ENCODE measurements around the gene PLXNC1.

PLXNC1 gene

DNA sequence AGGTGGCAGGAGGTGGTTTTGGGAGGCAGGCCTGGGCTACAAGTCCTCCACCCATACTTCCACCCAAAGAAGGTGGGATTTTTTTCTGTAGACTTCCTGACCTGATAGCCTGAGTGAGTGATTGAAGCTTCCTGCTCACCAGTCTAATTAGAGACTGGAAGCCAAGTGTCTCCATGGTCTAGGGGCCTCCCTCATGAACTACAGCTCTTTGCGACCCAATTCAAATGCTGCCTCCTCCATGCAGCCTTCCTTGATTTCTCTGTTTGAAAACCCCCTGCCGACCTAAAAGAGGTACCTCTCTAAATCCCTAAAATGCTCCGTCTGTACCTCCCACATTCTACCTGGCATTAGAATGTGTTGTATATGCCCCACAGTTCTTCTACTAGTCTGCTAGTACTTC is 124.9 kb downstream of the PLXNC1 start:
- Histone ChIP-seq H3K36me3 (ENCODE audit: control insufficient read depth, insufficient read depth, low read length) (peaks cover 9% of the 10 kb centered on the region), H3K4me3 (replicated peaks; ENCODE audit: low read depth, low read length) (no peak overlapping the region), H3K27me3 (replicated peaks; ENCODE audit: control insufficient read depth, insufficient read depth, low read length) (no peaks in the 10 kb centered on the region)
- no peak for DNase-seq (ENCODE audit: extremely low read depth, insufficient read length)
- TF ChIP-seq CTCF (IDR thresholded peaks at IDR 0.05; ENCODE audit: insufficient read depth, low read length, poor library complexity, severe bottlenecking) = no peak

DNA sequence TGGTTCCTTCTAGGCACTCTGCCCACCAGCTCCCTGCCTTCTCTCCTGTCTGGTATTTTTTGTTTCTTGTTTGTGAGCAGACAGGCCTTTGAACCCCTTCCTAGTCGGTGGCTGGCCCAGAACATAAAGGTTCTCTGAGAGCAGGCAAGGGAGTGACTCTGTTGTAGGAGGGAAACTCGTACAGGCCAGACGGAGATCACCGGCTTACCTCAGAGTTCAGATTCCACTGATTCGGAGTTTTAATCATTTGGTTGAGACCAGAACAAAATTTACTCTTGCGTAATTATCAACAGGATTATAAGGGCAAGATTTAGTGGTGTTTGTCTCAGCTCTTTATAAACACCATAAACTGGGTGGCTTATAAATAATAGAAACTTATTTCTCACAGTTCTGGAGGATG is 128.3 kb downstream of the PLXNC1 start:
- no peak for TF ChIP-seq CTCF (IDR thresholded peaks at IDR 0.05; ENCODE audit: insufficient read depth, low read length, poor library complexity, severe bottlenecking)
- Histone ChIP-seq H3K27me3 (replicated peaks; ENCODE audit: control insufficient read depth, insufficient read depth, low read length) (no peaks in the 10 kb centered on the region), H3K36me3 (ENCODE audit: control insufficient read depth, insufficient read depth, low read length) (peaks cover 19% of the 10 kb centered on the region), H3K4me3 (replicated peaks; ENCODE audit: low read depth, low read length) (no peak overlapping the region)
- DNase-seq (ENCODE audit: extremely low read depth, insufficient read length) = no peak

DNA sequence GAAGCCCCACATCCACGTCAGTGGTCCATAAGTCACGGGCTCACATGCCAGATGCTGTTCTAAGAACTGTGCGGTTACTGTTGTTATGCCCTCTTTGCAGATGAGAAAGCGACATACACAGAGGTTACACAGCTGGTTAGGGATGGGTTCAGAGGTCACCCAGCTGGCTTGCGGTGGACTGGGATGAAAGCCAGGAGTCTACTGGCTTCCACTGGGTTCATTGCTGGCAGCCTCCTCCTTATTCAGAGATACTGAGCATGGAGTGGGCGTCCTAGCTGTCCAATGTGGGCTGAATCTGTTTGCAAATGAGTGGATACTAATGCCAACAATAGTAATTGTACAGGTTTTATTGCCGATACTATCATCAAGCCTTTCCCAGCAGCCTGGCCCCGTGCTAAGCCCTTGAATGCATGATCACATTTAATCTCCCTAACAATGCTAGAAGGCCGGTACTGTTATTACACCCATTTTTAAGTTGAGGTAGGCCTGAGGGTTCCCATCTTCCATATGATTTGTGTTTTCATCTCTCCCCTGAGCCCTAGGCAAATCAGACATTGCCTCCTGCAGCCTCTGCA is 129.1 kb downstream of the PLXNC1 start:
- no peak overlapping the region for H3K4me3 ChIP-seq (replicated peaks; ENCODE audit: low read depth, low read length)
- TF ChIP-seq CTCF (IDR thresholded peaks at IDR 0.05; ENCODE audit: insufficient read depth, low read length, poor library complexity, severe bottlenecking) = no peak
- peaks cover 19% of the 10 kb centered on the region for H3K36me3 ChIP-seq (ENCODE audit: control insufficient read depth, insufficient read depth, low read length)
- no peaks in the 10 kb centered on the region for H3K27me3 ChIP-seq (replicated peaks; ENCODE audit: control insufficient read depth, insufficient read depth, low read length)
- DNase-seq (ENCODE audit: extremely low read depth, insufficient read length) = no peak

- H3K27me3 ChIP-seq (replicated peaks; ENCODE audit: control insufficient read depth, insufficient read depth, low read length) = no peaks in the 10 kb centered on the region
- no peak for TF ChIP-seq CTCF (IDR thresholded peaks at IDR 0.05; ENCODE audit: insufficient read depth, low read length, poor library complexity, severe bottlenecking)
- no peak for DNase-seq (ENCODE audit: extremely low read depth, insufficient read length)
Observed at GRCh38 chr12:94280063-94280462, 131.7 kb downstream of the PLXNC1 start.

DNA sequence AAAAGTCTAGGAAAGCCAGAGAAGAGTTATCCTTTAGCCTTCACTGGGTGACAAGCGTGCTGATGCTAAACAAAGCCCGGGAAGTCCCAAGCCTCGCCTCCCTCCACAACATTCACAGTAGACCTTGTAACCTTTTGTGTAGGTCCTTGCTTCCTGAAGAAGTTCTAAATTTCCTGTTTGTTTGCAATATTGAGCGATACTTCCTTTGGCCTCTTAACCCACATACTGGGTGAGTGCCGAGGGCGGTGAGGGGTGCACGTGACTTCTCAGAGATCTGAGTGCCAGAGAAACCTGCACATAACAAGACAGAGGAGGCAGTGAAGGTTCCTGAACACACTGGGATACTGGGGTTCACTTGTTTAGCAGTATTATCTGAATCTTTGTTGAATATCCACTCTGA is 134.3 kb downstream of the PLXNC1 start:
- no peak overlapping the region for H3K4me3 ChIP-seq (replicated peaks; ENCODE audit: low read depth, low read length)
- no peak for TF ChIP-seq CTCF (IDR thresholded peaks at IDR 0.05; ENCODE audit: insufficient read depth, low read length, poor library complexity, severe bottlenecking)
- DNase-seq (ENCODE audit: extremely low read depth, insufficient read length) = no peak
- H3K27me3 ChIP-seq (replicated peaks; ENCODE audit: control insufficient read depth, insufficient read depth, low read length) = no peaks in the 10 kb centered on the region
- peaks cover 26% of the 10 kb centered on the region for H3K36me3 ChIP-seq (ENCODE audit: control insufficient read depth, insufficient read depth, low read length)

More at GRCh38 chr12:94280063-94280462, 131.7 kb downstream of the PLXNC1 start:
- peaks cover 19% of the 10 kb centered on the region for H3K36me3 ChIP-seq (ENCODE audit: control insufficient read depth, insufficient read depth, low read length)
- no peak overlapping the region for H3K4me3 ChIP-seq (replicated peaks; ENCODE audit: low read depth, low read length)

DNA sequence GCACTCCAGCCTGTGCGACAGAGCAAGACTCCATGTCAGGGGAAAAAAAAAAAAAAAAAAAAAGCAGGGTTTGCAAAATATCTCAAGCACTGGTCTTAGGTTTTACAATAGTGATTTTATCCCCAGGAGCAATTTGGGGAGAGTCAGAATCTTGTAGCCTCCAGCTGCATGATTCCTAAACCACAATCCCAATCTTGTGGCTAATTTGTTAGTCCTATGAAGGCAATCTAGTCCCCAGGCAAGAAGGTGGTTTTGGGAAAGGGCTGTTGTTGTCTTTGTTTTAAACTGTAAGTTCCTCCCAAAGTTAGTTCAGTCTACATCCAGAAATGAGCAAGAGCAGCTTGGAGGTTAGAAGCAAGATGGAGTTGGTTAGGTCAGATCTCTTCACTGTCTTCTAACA is 135.7 kb downstream of the PLXNC1 start:
- no peak for DNase-seq (ENCODE audit: extremely low read depth, insufficient read length)
- Histone ChIP-seq H3K27me3 (replicated peaks; ENCODE audit: control insufficient read depth, insufficient read depth, low read length) (no peaks in the 10 kb centered on the region), H3K4me3 (replicated peaks; ENCODE audit: low read depth, low read length) (no peak overlapping the region), H3K36me3 (ENCODE audit: control insufficient read depth, insufficient read depth, low read length) (peaks cover 26% of the 10 kb centered on the region)
- no peak for TF ChIP-seq CTCF (IDR thresholded peaks at IDR 0.05; ENCODE audit: insufficient read depth, low read length, poor library complexity, severe bottlenecking)

Measured in GM06990 (cell line).